ENCODE data around the gene DGKH.

DNA sequence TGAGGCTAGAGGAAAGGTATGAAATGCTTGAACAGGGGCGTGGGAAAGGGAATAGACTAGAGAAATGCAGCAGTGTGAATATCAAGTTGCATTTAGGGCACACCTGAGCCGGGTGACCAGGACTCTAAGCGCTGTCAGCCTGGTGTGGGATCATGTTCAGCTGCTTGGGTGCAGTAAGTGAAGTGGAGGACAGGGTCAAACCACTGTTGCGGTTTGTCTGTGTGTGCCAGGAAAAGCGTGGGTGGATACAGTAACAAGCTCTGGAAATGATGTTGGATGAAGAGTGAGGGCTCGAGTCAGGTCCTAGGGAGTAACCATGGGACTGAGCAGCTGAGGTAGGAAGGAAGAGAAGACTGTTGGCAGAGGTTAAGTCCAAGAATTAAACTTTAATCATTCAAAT, 15.8 kb downstream of the DGKH start:
- TF ChIP-seq, protein P1, sequence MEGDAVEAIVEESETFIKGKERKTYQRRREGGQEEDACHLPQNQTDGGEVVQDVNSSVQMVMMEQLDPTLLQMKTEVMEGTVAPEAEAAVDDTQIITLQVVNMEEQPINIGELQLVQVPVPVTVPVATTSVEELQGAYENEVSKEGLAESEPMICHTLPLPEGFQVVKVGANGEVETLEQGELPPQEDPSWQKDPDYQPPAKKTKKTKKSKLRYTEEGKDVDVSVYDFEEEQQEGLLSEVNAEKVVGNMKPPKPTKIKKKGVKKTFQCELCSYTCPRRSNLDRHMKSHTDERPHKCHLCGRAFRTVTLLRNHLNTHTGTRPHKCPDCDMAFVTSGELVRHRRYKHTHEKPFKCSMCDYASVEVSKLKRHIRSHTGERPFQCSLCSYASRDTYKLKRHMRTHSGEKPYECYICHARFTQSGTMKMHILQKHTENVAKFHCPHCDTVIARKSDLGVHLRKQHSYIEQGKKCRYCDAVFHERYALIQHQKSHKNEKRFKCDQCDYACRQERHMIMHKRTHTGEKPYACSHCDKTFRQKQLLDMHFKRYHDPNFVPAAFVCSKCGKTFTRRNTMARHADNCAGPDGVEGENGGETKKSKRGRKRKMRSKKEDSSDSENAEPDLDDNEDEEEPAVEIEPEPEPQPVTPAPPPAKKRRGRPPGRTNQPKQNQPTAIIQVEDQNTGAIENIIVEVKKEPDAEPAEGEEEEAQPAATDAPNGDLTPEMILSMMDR (IDR thresholded peaks at IDR 0.05), result no peak
- no peak for TF ChIP-seq POLR2A (IDR thresholded peaks at IDR 0.05)
- no peak for TF ChIP-seq EP300 (IDR thresholded peaks at IDR 0.05)
